HG03558 (cell line): Measurements from ENCODE around the gene R3HDM2.

ENCODE experiments used
- ATAC-seq: cut with Tn5 transposase; IDR thresholded peaks from one replicate; pipeline ENCODE4 v1.9.1; 2021; ENCODE audit warnings: moderate number of reproducible peaks; ENCODE audit not compliant: unreplicated experiment; ENCODE audit errors: extremely low read depth

Gene R3HDM2

GRCh38 chr12:57467915-57468314, 37.1 kb upstream of the R3HDM2 start:
- ATAC-seq: no peak

GRCh38 chr12:57467212-57467874, 36.5 kb upstream of the R3HDM2 start:
- ATAC-seq: no peak

GRCh38 chr12:57465747-57466505, 35.1 kb upstream of the R3HDM2 start:
- no peak for ATAC-seq

GRCh38 chr12:57465030-57465746, 34.3 kb upstream of the R3HDM2 start:
- no peak for ATAC-seq

GRCh38 chr12:57464569-57464968, 33.7 kb upstream of the R3HDM2 start:
- no peak for ATAC-seq

- ATAC-seq: no peak
Measured at GRCh38 chr12:57462912-57463253, 32.0 kb upstream of the R3HDM2 start.

GRCh38 chr12:57462251-57462911, 31.5 kb upstream of the R3HDM2 start:
- ATAC-seq: peak; percentile 40

GRCh38 chr12:57461917-57462250, 31.0 kb upstream of the R3HDM2 start:
- ATAC-seq: no peak

- ATAC-seq: no peak
Measured at GRCh38 chr12:57461276-57461916, 30.6 kb upstream of the R3HDM2 start.

- no peak for ATAC-seq
Measured at GRCh38 chr12:57460841-57461275, 30.0 kb upstream of the R3HDM2 start.

GRCh38 chr12:57460468-57460784, 29.6 kb upstream of the R3HDM2 start:
- no peak for ATAC-seq

- no peak for ATAC-seq
Measured at GRCh38 chr12:57459750-57460467, 29.1 kb upstream of the R3HDM2 start, which contains the start of gene GLI1. GLI1 (plus strand) TSS chr12:57459785; CDS start chr12:57463692, 3,907 bp downstream.

- ATAC-seq: peak; percentile 27
Measured at GRCh38 chr12:57459055-57459749, 28.4 kb upstream of the R3HDM2 start.

GRCh38 chr12:57458665-57459054, 27.8 kb upstream of the R3HDM2 start:
- no peak for ATAC-seq

GRCh38 chr12:57456737-57457490, 26.1 kb upstream of the R3HDM2 start:
- no peak for ATAC-seq

GRCh38 chr12:57456145-57456700, 25.4 kb upstream of the R3HDM2 start:
- ATAC-seq: no peak

- ATAC-seq: no peak
Measured at GRCh38 chr12:57455374-57456144, 24.7 kb upstream of the R3HDM2 start.
